WTC11 (cell line): Measurements from ENCODE around the gene JHY.

ENCODE experiments used
- ATF3 ChIP-seq: sonication (generic); formaldehyde crosslinking; conservative IDR thresholded peaks from 2 replicates; pipeline ENCODE4 v1.8.1; 2022; ENCODE audit warnings: mild to moderate bottlenecking, missing genetic modification reagents
- CTCF ChIP-seq: fragments of 200-600 bp; IDR thresholded peaks from 2 replicates; pipeline ENCODE4 v1.8.0; 2022; ENCODE audit warnings: antibody characterized with exemption
- ZNF512 ChIP-seq: sonication (generic); formaldehyde crosslinking; IDR thresholded peaks from 2 replicates; pipeline ENCODE4 v1.8.1; 2022; ENCODE audit warnings: missing genetic modification reagents, borderline replicate concordance

- TF ChIP-seq ZNF512 (no peak), ATF3 (CRISPR knock-in tag) (no peak), CTCF (no peak)
These were observed 20.5 kb upstream of the JHY start for GRCh38 chr11:122862091-122862490.
